GM12878 (cell line): ENCODE measurements around the gene NFAM1. TPM values are rescaled to one million over a fixed set of nuclear protein-coding genes. Genes with fewer than 3 reads are reported as not detected.
A peak's percentile ranks its signal among the peaks of the same experiment; 100 is the strongest.

Source experiments
- BMI1 ChIP-seq: fragments of 450-650 bp; IDR thresholded peaks from 2 replicates; pipeline ENCODE4 v1.6.1; 2016; ENCODE audit warnings: mild to moderate bottlenecking, moderate library complexity, borderline replicate concordance
- CBX5 ChIP-seq: sonication (generic); IDR thresholded peaks from 2 replicates; pipeline ENCODE4 v1.6.1; 2016; ENCODE audit warnings: low read depth, moderate library complexity, mild to moderate bottlenecking, inconsistent platforms
- EP300 ChIP-seq, 2 experiments: fragments of 150-350 bp in 1 of 2; IDR thresholded peaks; 2 replicates each; pipeline ENCODE4 v1.6.1; 2011 to 2012; ENCODE audit warnings: low read depth in 2 of 2, low read length in 2 of 2, borderline replicate concordance in 1 of 2, improper control_type of control experiment in 1 of 2, inconsistent platforms in 1 of 2; ENCODE audit not compliant: control insufficient read depth in 1 of 2
- ETV6 ChIP-seq, 2 experiments: fragments of 450-650 bp in 1 of 2; IDR thresholded peaks in 1 of 2; conservative IDR thresholded peaks in 1 of 2; 2 replicates each; pipeline ENCODE4 v1.6.1; 2014; ENCODE audit warnings: antibody characterized with exemption in 1 of 2, borderline replicate concordance in 1 of 2, low read depth in 1 of 2, mild to moderate bottlenecking in 1 of 2, moderate library complexity in 1 of 2
- MEF2A ChIP-seq: IDR thresholded peaks from 2 replicates; pipeline ENCODE4 v1.6.1; 2011; ENCODE audit warnings: low read depth, mild to moderate bottlenecking, low read length, moderate library complexity; ENCODE audit not compliant: insufficient read depth
- MTA2 ChIP-seq: fragments of 450-650 bp; IDR thresholded peaks from 2 replicates; pipeline ENCODE4 v1.6.1; 2016; ENCODE audit warnings: low read depth, mild to moderate bottlenecking, moderate library complexity
- NFXL1 ChIP-seq: fragments of 450-650 bp; IDR thresholded peaks from 2 replicates; pipeline ENCODE4 v1.6.1; 2017; ENCODE audit warnings: antibody characterized with exemption, mild to moderate bottlenecking, borderline replicate concordance
- NFYB ChIP-seq: IDR thresholded peaks from 2 replicates; pipeline ENCODE4 v1.6.1; 2011; ENCODE audit warnings: low read depth, mild to moderate bottlenecking, low read length, improper control_type of control experiment, moderate library complexity; ENCODE audit not compliant: insufficient read depth
- NR2C1 ChIP-seq: fragments of 450-650 bp; IDR thresholded peaks from 2 replicates; pipeline ENCODE4 v1.6.1; 2017; ENCODE audit warnings: antibody characterized with exemption, mild to moderate bottlenecking, moderate library complexity
- NR2C2 ChIP-seq: IDR thresholded peaks from 2 replicates; pipeline ENCODE4 v1.6.1; 2011; ENCODE audit warnings: borderline replicate concordance, low read depth; ENCODE audit not compliant: control insufficient read depth, insufficient read length
- PKNOX1 ChIP-seq: fragments of 450-650 bp; IDR thresholded peaks from 2 replicates; pipeline ENCODE4 v1.6.1; 2016; ENCODE audit warnings: mild to moderate bottlenecking
- POLR2AphosphoS2 ChIP-seq: IDR thresholded peaks from 2 replicates; pipeline ENCODE4 v1.6.1; 2011; ENCODE audit warnings: low read depth, mild to moderate bottlenecking, low read length, improper control_type of control experiment, moderate library complexity
- RB1 ChIP-seq: fragments of 450-650 bp; formaldehyde crosslinking; IDR thresholded peaks from 2 replicates; pipeline ENCODE4 v1.6.1; 2017; ENCODE audit warnings: mild to moderate bottlenecking, borderline replicate concordance
- SKIL ChIP-seq: fragments of 450-650 bp; IDR thresholded peaks from 2 replicates; pipeline ENCODE4 v1.6.1; 2017; ENCODE audit warnings: mild to moderate bottlenecking, low read depth, inconsistent platforms; ENCODE audit not compliant: poor library complexity, severe bottlenecking
- SMAD1 ChIP-seq: fragments of 450-650 bp; IDR thresholded peaks from 2 replicates; pipeline ENCODE4 v1.6.1; 2018; ENCODE audit warnings: mild to moderate bottlenecking, low read depth; ENCODE audit not compliant: partially characterized antibody
- STAT1 ChIP-seq: fragments of 450-650 bp; conservative IDR thresholded peaks from 2 replicates; pipeline ENCODE4 v1.6.1; 2014; ENCODE audit warnings: antibody characterized with exemption, mild to moderate bottlenecking
- STAT3 ChIP-seq: IDR thresholded peaks from 2 replicates; pipeline ENCODE4 v1.6.1; 2011; ENCODE audit warnings: low read depth, low read length, improper control_type of control experiment
- SUPT20H ChIP-seq: IDR thresholded peaks from 2 replicates; pipeline ENCODE4 v1.6.1; 2011; ENCODE audit warnings: low read depth, mild to moderate bottlenecking, low read length, moderate library complexity, borderline replicate concordance; ENCODE audit not compliant: control insufficient read depth
- SUZ12 ChIP-seq: fragments of 200-600 bp; sonication (generic); IDR thresholded peaks from one replicate; pipeline ENCODE4 v1.6.1; 2018; ENCODE audit warnings: antibody characterized with exemption, mild to moderate bottlenecking; ENCODE audit not compliant: unreplicated experiment
- TCF12 ChIP-seq: IDR thresholded peaks from 2 replicates; pipeline ENCODE4 v1.6.1; 2011; ENCODE audit warnings: low read depth, mild to moderate bottlenecking, low read length
- YY1 ChIP-seq: IDR thresholded peaks from 2 replicates; pipeline ENCODE4 v1.6.1; 2011; ENCODE audit warnings: low read depth, mild to moderate bottlenecking, low read length
- ZBTB4 ChIP-seq: fragments of 450-650 bp; formaldehyde crosslinking; IDR thresholded peaks from 2 replicates; pipeline ENCODE4 v1.4.0; 2022; ENCODE audit warnings: mild to moderate bottlenecking, moderate library complexity
- ZNF207 ChIP-seq: fragments of 450-650 bp; IDR thresholded peaks from 2 replicates; pipeline ENCODE4 v1.6.1; 2014; ENCODE audit warnings: antibody characterized with exemption, mild to moderate bottlenecking, borderline replicate concordance
- polyA plus RNA-seq, 11 experiments: library from polyadenylated mRNA; depleted of rRNA in 4 of 11; unstranded in 6 of 11; stranded (reverse) in 5 of 11; fragments of >200 nt; fragmentation: Nextera tagmentation in 4 of 11; fragmentation: Illumina TruSeq in 1 of 11; extraction: Ambion mirVana in 4 of 11; extraction: Trizol in 1 of 11; gene quantifications; 1 replicate in 1 of 11; 2 replicates in 10 of 11; pipeline versions ENCODE4 v1.2.1 to v1.2.3, GENCODE V29; 2011 to 2016; ENCODE audit warnings: inconsistent platforms in 2 of 11, missing spikeins in 2 of 11, low read depth in 1 of 11
- total RNA-seq, 4 experiments: library from RNA; depleted of rRNA in 3 of 4; stranded (reverse); fragments of >200 nt in 3 of 4; fragmentation: Illumina TruSeq in 1 of 4; extraction: Trizol in 1 of 4; gene quantifications; 2 replicates each; pipeline versions ENCODE4 v1.2.1 to v1.2.3, GENCODE V29; 2013 to 2021

The NFAM1 gene
- total and polyA plus RNA-seq, 10 of the 15 experiments (the other 5 are each of a cell fraction or from before 2014, with no cell fraction given) = 0.13 to 1.3 (median 0.24) TPM; not detected in 3

- TF ChIP-seq ZBTB4 (CRISPR knock-in tag) = no peak
- TF ChIP-seq TCF12 = no peak
- TF ChIP-seq SMAD1 = peak; percentile 73
- no peak; the same call in 1 of the 2 replicates for TF ChIP-seq STAT3
- no peak for TF ChIP-seq NFXL1
- peak; percentile 98 for TF ChIP-seq MTA2
- TF ChIP-seq MEF2A = no peak
- TF ChIP-seq ZNF207 = peak; percentile 43
- TF ChIP-seq PKNOX1 = peak; percentile 88
- TF ChIP-seq SUZ12 = no peak
- TF ChIP-seq SUPT20H = no peak
- TF ChIP-seq BMI1 = no peak
- no peak; a peak in 1 of 4 replicates for TF ChIP-seq ETV6 (conservative IDR thresholded peaks at IDR 0.05 in 1 of 2, IDR thresholded peaks at IDR 0.05 in 1 of 2; ENCODE audit: borderline replicate concordance in 1 of 2, low read depth in 1 of 2)
- TF ChIP-seq NR2C2 = no peak
- TF ChIP-seq POLR2AphosphoS2 = peak; percentile 58; the same call in 1 of the 2 replicates
- TF ChIP-seq CBX5 = no peak
- peak; percentile 61 to 71; a peak in 2 of 4 replicates for TF ChIP-seq EP300 (IDR thresholded peaks at IDR 0.05; ENCODE audit: borderline replicate concordance in 1 of 2, control insufficient read depth in 1 of 2, low read depth in 2 of 2, low read length in 2 of 2)
- TF ChIP-seq RB1 = peak; percentile 78; the same call in 1 of the 2 replicates
- TF ChIP-seq STAT1 = 0 out of 2 replicates have a peak, but pooled peaks have one; percentile 67
- TF ChIP-seq SKIL = peak; percentile 60
- no peak; the same call in none of the 2 replicates for TF ChIP-seq NR2C1
- TF ChIP-seq YY1 = no peak; the same call in 1 of the 2 replicates
- no peak for TF ChIP-seq NFYB
These were observed 5.5 kb upstream of the NFAM1 start (continued) for GRCh38 chr22:42437488-42438292.
